Fibroblast of peridontal ligament (primary cell): ENCODE data around the gene TMEM179.

Experiments used
- DNase-seq: peaks from one replicate; pipeline ENCODE4 v3.0.0-alpha.2; 2010; ENCODE audit errors: extremely low read depth

Gene TMEM179

GRCh38 chr14:104544362-104544961 is 60.1 kb downstream of the TMEM179 start:
- no peak for DNase-seq

DNA sequence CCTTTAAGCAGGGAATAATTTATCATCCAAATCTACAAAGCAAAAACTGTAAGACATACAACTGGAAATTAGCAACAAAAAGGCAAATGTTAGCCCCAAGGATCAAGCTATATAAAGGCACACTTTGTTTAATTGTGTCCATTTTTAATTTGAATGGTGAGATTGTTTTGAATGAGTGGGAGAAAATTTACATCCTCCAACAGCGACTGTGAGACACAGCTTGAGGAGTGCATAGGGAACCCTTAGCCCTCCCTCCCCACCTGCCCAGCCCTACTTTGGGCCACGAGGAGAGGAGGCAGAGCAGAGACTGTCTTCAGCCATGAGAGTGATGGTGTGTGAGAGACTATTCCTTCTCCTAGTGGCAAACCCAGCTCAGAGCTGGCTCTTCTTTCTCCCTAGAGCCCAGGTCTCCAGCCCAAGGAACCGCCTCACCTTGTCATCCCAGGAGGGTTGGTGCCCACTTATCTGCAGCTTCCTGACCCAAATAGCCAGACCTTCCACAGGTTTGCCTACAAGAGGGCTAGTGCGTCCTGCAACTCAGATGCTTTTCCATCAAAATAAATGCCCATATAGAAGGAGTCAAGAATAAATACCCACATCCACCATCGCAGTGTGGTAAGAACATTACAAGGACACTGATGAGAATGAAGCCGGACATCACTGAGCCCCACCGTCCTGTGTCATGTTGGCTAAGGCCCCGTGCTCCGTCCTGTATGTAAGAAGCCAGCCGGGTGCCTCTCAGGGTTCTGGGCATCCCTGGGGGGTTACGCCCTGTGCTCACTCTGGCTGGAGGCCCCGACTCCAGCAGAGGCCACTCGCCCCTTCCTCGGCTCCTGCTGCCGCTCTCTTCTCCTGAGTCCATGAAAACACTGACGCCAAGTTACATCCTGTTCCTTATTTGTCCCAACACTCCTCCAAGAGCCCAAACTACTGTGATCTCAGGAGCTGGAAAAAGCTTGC is 61.4 kb downstream of the TMEM179 start:
- DNase-seq: no peak

DNA sequence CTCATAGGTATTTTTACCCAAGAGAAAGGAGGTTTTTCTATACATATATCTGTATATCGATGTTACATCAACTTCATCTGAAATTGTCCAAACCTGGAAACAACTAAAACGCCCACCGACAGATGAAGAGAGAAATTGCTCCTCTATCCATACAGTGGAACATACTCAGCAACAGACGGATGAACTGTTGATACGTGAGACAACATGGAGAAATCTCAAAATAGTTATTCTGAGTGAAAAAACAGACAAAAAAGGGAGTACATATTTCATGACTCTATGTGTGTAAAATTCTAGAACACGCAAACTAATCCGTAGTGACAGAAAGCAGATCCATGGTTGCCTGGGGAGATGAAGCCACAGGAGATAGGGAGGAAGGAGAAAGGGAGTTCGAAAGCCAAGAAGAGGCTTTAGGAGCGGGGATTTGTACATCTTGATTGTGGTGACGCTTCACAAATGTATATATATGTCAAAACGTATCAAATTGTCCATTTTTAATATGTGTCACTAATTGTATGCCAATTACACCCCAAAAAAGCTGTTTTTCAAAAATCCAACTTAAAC is 62.6 kb downstream of the TMEM179 start:
- no peak for DNase-seq
